HL-60/S4 treated with retinoic acid at 250 ng/mL for 4 days and 3 days (cell line): ENCODE results near the gene RBP4.

ENCODE experiments used
- in situ Hi-C: fragments of 300-500 bp; cut with MboI; formaldehyde crosslinking; loops from 2 replicates; pipeline ENCODE4 v1.7.0; 2022; ENCODE audit warnings: low sequenced_read_pairs

Gene RBP4

DNA sequence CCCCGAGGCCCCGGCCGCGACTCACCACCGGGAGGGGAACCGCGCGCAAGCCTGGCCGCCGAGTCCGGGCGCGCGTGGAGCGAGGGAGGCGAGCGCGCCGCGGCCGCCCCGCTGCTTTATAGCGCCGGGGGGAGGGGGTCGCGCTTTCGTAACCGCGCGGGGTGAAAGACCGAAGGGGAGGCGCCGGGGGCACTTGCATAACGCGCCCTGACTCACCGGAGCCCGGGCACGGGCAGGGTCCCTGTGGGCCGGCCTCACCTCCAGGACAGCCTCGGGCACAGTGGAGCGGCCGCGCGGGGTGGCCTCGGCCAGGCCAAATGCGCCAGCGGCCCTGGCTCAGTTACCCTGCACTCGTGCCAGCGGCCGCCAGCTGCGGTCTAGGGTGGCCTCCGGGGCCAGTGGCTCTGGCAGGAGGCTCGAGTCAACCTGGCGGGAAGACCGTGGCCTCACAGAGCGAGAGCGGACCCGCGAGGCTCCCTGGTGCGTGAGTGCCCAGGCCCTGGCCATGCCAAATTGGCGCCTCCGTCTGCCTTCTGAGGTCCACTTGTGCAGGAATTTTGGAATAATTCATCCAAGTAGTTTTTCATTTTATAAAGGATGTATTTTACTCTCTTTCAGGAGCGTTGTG lies at the start of gene RBP4:
Gene RBP4 (minus strand): TSS at position 90 of the 628 bp plus-strand sequence. CDS start 207 bp downstream, outside the sequence.
- in situ Hi-C loops: no loop called here

DNA sequence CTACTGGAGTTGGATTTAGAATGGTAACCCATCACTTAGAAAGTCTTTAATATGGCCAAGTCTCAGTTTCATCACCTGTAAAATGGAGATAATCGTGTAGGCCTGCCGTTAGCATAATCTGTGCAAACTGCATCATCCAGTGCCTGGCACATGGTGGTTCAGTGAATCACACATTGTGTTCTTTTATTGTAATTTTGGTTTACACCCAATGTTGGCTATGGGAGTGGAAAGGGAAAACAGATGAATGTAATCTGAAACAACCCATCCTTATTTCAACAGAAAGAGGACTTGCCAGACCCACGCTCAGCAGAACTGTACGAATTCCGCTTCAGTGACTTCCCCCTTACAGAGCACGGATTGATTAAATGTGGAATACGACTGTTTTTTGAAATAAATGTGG lies 38.8 kb upstream of the RBP4 start:
- in situ Hi-C loops: no loop called here

GRCh38 chr10:93630625-93631557 lies 29.9 kb upstream of the RBP4 start:
- in situ Hi-C loops: no loop called here

- in situ Hi-C loops: no loop called here
These were observed 28.7 kb upstream of the RBP4 start for GRCh38 chr10:93629647-93630305.

- in situ Hi-C loops: no loop called here
These were observed 27.8 kb upstream of the RBP4 start for GRCh38 chr10:93628858-93629257.

DNA sequence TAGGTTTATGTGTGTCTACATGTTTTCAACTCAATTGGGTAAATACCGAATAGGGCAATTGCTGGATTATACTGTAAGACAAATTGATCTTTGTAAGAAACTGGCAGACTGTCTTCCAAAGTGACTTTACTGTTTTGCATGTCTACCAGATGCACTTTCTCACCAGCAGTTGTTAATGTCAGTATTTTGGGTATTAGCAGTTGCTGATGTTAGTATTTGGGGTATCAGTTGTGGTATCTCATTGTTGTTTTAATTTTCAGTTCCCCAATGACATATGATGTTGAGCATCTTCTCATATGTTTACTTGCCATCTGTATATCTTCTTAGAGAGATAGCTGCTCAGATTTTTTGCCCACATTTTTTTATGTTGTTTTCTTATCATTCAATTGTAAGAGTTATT lies 21.9 kb upstream of the RBP4 start:
- in situ Hi-C loops: no loop called here

DNA sequence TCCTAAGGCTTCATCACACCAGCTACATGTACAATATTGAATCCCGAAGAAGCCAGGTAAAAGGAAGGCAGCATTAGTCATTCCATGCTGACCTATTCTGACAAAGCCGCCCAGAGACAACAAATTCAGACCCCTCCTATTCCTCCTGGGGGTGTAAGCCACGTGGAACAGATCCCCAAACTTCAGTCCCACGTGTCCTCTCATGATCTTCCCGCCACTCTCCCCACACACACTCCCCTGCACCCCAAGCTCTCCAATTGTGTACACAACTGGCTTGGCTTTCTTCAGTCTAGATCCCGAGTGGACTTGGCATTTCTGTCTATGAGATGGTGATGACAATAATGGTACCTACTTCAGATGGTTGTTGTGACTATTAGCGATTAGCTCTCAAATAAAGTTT lies 19.9 kb upstream of the RBP4 start:
- in situ Hi-C loops: no loop called here

DNA sequence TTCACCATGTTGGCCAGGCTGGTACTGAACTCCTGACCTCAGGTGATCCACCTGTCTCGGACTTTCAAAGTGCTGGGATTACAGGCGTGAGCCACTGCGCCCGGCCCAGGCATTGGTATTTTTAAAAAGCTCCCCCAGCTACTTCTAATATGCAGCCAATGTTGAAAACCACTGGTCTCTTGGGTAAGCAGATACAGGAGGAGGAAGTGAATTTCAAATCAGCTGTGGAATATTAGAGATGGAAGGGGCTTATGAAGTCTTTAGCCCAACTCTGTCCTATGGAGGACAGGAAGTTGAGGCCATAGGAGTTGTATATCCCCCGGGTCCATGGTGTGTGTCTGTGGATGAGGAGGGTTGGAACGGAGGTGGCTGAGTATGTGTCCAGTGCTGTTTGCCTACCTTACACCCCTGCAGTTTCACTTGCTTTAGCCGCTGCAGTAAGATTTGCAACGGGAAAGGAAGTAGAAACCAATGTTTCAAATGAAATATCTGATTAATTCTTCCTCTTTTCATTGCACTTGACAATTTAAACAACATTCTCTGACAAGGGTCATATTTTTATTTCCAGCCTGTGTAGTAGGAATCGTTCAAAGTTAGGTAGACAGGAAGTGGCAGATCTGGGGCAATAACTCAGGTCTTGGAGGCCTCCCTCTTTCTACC lies 14.7 kb upstream of the RBP4 start:
- in situ Hi-C loops: no loop called here

DNA sequence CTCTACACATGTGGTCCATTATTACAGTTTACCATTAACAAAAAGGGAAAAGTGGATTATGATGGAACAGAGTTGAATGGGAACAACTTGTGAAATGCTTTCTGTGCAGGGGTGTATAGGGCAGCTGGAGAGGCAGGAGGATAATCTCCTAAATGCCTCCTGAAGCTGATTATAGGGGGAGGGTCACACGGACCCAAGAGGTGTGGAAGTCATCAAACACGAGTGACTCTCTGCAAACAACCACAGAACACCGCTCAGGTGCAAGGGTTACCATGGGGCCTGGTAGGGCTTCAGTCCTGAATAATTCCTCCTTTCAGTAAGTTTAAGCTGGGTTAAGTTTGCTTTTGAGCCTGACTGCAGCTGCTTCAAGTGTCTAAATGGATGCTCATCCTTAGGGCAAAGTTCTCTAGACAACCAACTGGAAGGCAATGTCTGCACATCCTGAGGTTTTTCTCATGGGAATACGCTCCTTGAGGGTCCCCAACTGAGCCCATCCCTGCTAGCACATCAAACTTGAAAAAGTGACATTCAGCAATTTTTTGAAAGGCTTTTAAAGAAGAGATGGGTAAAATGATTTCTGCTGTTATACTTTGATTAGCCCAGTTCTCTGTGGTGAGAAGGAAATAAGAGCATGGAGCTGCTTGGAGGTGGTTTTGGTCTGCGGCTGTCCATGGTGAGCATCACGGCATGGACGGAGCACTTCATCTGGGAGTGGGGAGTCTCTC lies 13.2 kb upstream of the RBP4 start:
- in situ Hi-C loops: no loop called here

DNA sequence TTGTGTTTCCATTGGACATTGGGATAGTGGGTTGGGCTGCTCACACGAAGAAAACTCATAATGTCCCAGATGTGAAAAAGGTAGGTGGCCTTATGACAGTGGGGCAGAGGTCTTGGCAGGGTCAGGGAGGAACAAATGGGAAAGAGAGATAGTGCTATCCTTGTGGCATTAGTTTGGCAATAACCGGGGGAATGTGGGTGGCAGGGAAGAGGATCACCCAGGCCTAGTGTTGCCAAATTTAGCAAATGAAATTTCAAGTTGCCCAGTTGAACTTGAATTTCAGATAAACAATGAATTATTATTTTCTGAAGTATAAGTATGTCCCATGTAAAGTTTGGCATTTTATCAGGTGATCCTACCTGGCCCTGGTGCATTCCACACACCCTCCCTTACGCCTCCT lies 12.1 kb upstream of the RBP4 start:
- in situ Hi-C loops: no loop called here

DNA sequence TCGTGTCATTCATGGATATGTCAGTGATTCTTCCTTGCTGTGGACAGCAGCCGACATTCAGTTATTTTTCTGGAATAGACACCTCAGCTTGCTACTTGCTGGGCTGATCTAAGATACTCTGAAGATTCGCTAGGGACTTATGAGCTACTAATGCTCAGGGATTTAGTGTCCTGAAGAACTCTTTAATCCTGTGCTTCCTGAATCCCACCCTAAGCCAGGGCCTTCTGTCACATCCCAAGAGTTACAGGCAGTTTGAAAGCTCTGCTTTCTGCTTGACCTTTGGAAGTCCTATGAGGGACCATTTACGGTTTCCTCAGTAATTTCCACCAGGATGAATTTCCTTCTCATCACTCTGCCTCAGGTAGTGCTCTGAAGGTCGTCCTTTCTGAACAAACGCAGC lies 11.3 kb upstream of the RBP4 start, which contains the start of gene PDE6C:
Gene PDE6C (plus strand): TSS at position 227 of the 400 bp plus-strand sequence. CDS start 189 bp downstream, outside the sequence.
- in situ Hi-C loops: no loop called here

GRCh38 chr10:93608421-93608820 lies 7.4 kb upstream of the RBP4 start:
- in situ Hi-C loops: no loop called here

DNA sequence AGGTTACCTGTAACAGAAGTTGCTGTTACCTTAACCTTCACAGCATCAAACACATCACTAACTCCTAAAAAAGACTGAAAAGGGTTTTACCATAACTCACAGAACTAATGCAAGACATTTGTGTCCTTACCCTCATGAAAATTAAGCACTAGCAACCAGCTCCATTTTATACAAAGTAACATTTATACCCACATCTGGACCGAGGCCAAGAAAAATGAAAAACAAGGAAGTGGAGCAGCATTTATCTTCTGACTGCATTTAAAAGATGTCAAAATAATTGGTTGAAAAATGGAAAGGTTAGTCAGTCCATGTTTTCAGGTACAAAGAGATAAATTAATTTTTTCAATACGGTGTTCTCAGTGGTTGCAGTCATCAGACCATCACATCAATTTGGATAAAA lies 3.1 kb upstream of the RBP4 start:
- in situ Hi-C loops: no loop called here

DNA sequence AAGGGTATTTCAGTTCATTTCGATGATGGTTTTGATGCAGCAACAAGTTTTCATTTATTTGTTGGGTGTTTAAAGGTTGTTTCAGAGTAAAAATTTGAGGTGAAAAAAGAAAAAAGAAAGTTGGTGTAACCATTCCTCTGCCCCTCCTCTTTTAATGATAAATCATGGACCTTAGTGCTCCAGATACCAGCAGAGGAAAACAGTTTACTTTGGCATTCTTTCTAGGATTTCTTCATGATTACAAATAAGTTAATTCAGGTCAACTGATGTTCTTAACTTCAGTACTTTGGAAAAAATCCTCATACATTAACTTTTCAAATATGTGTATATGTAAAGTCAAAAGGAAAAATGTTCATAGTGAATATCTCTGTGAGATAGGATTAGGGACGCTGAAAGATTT lies 2.0 kb upstream of the RBP4 start:
- in situ Hi-C loops: no loop called here

GRCh38 chr10:93601774-93602162 lies 733 bp upstream of the RBP4 start:
- in situ Hi-C loops: no loop called here

DNA sequence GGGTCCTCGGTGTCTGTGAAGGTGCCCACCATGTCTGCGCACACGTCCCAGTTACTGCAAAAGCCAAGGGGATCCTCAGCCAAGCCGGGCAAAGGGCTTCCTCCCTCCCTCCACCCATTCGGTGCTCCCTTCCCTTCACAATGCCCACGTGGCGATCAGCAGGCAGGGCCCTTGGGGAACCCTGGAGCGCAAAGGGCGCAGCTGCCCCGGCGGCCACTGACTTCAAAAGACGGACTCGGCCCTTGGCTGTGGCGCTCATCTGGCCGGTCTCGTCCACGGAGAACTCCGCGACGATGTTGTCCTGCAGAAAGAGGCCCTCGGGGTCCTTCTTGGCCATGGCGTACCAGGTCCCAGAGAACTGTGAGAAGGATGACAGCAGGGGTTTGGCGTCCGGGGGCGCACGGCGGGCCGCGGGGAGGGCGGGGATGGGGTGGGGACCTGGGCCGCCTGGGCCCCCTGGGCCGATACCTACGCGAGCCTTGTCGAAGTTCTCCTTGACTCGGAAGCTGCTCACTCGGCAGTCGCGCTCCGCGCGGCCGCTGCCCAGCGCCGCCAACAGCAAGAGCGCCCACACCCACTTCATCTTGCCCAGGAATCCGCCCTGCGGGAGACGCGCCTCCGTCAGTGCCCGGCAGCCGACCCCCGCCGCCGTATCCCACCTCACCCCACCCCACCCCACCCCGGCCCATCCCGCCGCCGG lies 439 bp downstream of the RBP4 start:
- in situ Hi-C loops: no loop called here

DNA sequence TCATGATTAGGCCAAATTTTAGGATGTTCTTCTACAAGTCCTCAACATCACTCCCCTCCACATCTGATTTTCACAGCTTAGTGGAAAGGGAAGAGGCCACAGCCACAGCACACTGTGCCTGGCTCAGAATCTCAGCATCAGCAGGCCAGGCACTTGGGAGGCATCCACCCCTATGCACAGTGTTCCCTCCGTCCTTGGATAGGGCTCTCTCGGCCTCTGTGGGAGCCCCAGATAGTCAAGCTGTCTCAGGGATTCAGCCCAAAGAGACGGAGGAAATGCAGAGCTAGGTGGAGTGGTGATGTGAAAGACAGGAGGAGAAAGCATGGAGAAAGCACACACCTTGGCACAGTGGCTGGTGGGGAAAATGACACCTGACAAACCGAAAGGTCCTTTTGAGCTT lies 1.3 kb downstream of the RBP4 start:
- in situ Hi-C loops: no loop called here

GRCh38 chr10:93599335-93599734 lies 1.7 kb downstream of the RBP4 start:
- in situ Hi-C loops: no loop called here

GRCh38 chr10:93598157-93598556 lies 2.9 kb downstream of the RBP4 start:
- in situ Hi-C loops: no loop called here

DNA sequence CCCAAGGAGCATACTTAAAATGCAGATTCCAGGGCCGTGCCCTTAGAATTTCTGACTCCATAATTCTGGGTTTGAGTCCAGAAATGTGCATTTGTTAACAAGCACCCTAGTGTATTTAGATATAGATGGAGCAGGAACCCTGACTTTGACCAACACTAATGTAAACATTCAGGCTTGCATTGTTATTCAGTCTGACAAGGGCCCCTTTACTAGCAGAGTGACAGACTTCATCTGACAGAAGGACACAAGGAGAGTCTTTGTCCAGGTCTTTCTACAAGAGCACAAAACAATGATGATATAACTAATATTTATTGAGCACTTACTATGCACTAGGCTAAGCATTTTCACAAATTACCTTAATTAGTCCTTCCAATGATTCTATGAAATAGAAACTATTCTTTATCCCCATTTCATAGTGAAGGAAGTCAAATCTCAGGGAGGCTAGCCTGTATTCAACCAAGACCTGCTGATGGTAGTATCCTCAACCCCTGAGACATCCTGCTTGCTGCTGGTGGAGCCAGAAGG lies 3.9 kb downstream of the RBP4 start:
- in situ Hi-C loops: no loop called here
